GM12878 (cell line): ENCODE results near the gene SERBP1.

Experiments used
- BCL11A ChIP-seq: IDR thresholded peaks from 2 replicates; pipeline ENCODE4 v1.6.1; 2011; ENCODE audit warnings: low read depth, low read length
- CTCF ChIP-seq, 3 experiments: IDR thresholded peaks in 2 of 3; conservative IDR thresholded peaks in 1 of 3; 2 replicates each; pipeline ENCODE4 v1.5.1; 2011; ENCODE audit warnings: low read depth in 3 of 3, low read length in 3 of 3, mild to moderate bottlenecking in 3 of 3, control low read depth in 2 of 3, moderate library complexity in 2 of 3, inconsistent platforms in 1 of 3, mixed read lengths in 1 of 3; ENCODE audit not compliant: control insufficient read depth in 2 of 3, insufficient read depth in 1 of 3; ENCODE audit errors: extremely low read depth in 1 of 3
- E2F8 ChIP-seq: fragments of 450-650 bp; IDR thresholded peaks from 2 replicates; pipeline ENCODE4 v1.6.1; 2018; ENCODE audit warnings: mild to moderate bottlenecking, low read depth, moderate library complexity; ENCODE audit not compliant: partially characterized antibody
- EP300 ChIP-seq, 2 experiments: fragments of 150-350 bp in 1 of 2; IDR thresholded peaks; 2 replicates each; pipeline ENCODE4 v1.6.1; 2011 to 2012; ENCODE audit warnings: low read depth in 2 of 2, low read length in 2 of 2, borderline replicate concordance in 1 of 2, improper control_type of control experiment in 1 of 2, inconsistent platforms in 1 of 2; ENCODE audit not compliant: control insufficient read depth in 1 of 2
- EZH2 ChIP-seq: IDR thresholded peaks from 2 replicates; pipeline ENCODE4 v1.6.1; 2012; ENCODE audit warnings: low read depth, mild to moderate bottlenecking, control low read depth, inconsistent platforms, low read length, borderline replicate concordance; ENCODE audit not compliant: control insufficient read depth
- MAX ChIP-seq: IDR thresholded peaks from 2 replicates; pipeline ENCODE4 v1.6.1; 2012; ENCODE audit warnings: low read depth, low read length, improper control_type of control experiment
- NR2C1 ChIP-seq: fragments of 450-650 bp; IDR thresholded peaks from 2 replicates; pipeline ENCODE4 v1.6.1; 2017; ENCODE audit warnings: antibody characterized with exemption, mild to moderate bottlenecking, moderate library complexity
- POLR2A ChIP-seq: IDR thresholded peaks from 2 replicates; pipeline ENCODE4 v1.6.1; 2011; ENCODE audit warnings: low read depth, mild to moderate bottlenecking, low read length
- POLR2AphosphoS2 ChIP-seq: IDR thresholded peaks from 2 replicates; pipeline ENCODE4 v1.6.1; 2011; ENCODE audit warnings: low read depth, mild to moderate bottlenecking, low read length, improper control_type of control experiment, moderate library complexity
- STAT3 ChIP-seq: IDR thresholded peaks from 2 replicates; pipeline ENCODE4 v1.6.1; 2011; ENCODE audit warnings: low read depth, low read length, improper control_type of control experiment
- TCF7 ChIP-seq: IDR thresholded peaks from 2 replicates; pipeline ENCODE4 v1.6.1; 2014; ENCODE audit warnings: antibody characterized with exemption, borderline replicate concordance
- YY1 ChIP-seq: IDR thresholded peaks from 2 replicates; pipeline ENCODE4 v1.6.1; 2011; ENCODE audit warnings: low read depth, mild to moderate bottlenecking, low read length
- TF ChIP-seq, protein P1 (sequence below): fragments of 450-650 bp; IDR thresholded peaks from 2 replicates; pipeline ENCODE4 v1.6.1; 2017; ENCODE audit warnings: mild to moderate bottlenecking, moderate library complexity

DNA sequence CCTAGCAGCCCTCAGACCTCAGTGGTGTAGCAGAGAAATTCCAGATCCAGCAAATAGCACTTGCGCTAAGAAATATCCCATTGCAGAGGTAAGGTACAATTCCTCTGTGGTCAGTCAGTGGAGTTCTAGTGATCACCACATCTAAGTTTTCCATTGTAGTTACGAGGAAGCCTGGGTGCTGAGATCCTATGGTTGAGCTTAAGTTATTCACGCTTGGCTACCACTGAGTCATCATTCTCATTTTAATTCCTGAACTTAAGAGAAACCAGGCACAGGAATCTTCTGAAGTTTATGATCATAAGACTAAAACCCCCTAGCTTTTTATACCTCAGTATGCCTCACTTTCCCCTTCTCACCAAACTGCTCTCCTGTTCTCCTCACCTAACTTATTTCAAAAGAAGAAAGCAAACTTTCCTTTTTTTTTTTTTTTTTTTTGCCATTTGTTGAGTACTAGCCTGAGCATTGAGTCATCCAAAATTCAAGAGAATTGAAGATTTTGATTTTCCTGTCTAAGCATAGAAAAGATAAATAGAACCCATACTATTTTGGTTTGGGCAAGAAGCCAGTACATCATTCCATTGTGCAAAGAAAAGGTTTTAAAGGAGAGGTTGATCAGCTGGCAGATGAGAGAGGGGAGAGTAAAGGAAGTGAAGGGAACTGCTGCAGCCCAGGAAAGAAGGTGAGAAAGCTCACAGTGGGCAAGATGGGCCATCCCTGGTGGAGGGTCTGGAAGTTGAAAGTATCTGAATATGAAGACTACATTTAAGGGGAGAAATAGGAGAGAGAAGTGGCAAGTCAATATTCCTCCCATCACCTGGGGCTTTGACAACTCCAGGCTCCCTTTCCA is 39.9 kb downstream of the SERBP1 start:
- TF ChIP-seq POLR2A, result no peak
- no peak for TF ChIP-seq EZH2
- no peak for TF ChIP-seq CTCF (IDR thresholded peaks at IDR 0.05 in 2 of 3, conservative IDR thresholded peaks at IDR 0.05 in 1 of 3; ENCODE audit: control insufficient read depth in 2 of 3, extremely low read depth in 1 of 3, insufficient read depth in 1 of 3, low read depth in 3 of 3, low read length in 3 of 3)
- TF ChIP-seq NR2C1, result no peak
- TF ChIP-seq, protein P1, sequence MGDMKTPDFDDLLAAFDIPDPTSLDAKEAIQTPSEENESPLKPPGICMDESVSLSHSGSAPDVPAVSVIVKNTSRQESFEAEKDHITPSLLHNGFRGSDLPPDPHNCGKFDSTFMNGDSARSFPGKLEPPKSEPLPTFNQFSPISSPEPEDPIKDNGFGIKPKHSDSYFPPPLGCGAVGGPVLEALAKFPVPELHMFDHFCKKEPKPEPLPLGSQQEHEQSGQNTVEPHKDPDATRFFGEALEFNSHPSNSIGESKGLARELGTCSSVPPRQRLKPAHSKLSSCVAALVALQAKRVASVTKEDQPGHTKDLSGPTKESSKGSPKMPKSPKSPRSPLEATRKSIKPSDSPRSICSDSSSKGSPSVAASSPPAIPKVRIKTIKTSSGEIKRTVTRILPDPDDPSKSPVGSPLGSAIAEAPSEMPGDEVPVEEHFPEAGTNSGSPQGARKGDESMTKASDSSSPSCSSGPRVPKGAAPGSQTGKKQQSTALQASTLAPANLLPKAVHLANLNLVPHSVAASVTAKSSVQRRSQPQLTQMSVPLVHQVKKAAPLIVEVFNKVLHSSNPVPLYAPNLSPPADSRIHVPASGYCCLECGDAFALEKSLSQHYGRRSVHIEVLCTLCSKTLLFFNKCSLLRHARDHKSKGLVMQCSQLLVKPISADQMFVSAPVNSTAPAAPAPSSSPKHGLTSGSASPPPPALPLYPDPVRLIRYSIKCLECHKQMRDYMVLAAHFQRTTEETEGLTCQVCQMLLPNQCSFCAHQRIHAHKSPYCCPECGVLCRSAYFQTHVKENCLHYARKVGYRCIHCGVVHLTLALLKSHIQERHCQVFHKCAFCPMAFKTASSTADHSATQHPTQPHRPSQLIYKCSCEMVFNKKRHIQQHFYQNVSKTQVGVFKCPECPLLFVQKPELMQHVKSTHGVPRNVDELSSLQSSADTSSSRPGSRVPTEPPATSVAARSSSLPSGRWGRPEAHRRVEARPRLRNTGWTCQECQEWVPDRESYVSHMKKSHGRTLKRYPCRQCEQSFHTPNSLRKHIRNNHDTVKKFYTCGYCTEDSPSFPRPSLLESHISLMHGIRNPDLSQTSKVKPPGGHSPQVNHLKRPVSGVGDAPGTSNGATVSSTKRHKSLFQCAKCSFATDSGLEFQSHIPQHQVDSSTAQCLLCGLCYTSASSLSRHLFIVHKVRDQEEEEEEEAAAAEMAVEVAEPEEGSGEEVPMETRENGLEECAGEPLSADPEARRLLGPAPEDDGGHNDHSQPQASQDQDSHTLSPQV, result no peak
- TF ChIP-seq STAT3, result no peak
- TF ChIP-seq POLR2AphosphoS2, result no peak
- TF ChIP-seq BCL11A, result no peak
- no peak for TF ChIP-seq MAX
- no peak for TF ChIP-seq TCF7
- no peak for TF ChIP-seq YY1
- no peak for TF ChIP-seq E2F8
- no peak for TF ChIP-seq EP300 (IDR thresholded peaks at IDR 0.05; ENCODE audit: borderline replicate concordance in 1 of 2, control insufficient read depth in 1 of 2, low read depth in 2 of 2, low read length in 2 of 2)
